GM18867 (cell line): ENCODE measurements around the gene KBTBD3.
A peak's percentile ranks its signal among the peaks of the same experiment; 100 is the strongest.
"Not testable (repeated sequence)": the region's sequence is repeated elsewhere in the genome, so short reads cannot be mapped to it uniquely, and the experiment has no call there.

Experiments used
- ATAC-seq: cut with Tn5 transposase; IDR thresholded peaks from one replicate; pipeline ENCODE4 v1.9.1; 2021; ENCODE audit warnings: mild to moderate bottlenecking, moderate library complexity; ENCODE audit not compliant: unreplicated experiment

Gene KBTBD3

GRCh38 chr11:106061954-106062949, 14.9 kb downstream of the KBTBD3 start:
- peak; percentile 52 for ATAC-seq

GRCh38 chr11:106061249-106061784, 15.8 kb downstream of the KBTBD3 start:
- no peak for ATAC-seq

- ATAC-seq = no peak
These were observed 17.5 kb downstream of the KBTBD3 start for GRCh38 chr11:106059617-106060016.

- not testable (repeated sequence) for ATAC-seq
These were observed 18.8 kb downstream of the KBTBD3 start for GRCh38 chr11:106058377-106058776.

- ATAC-seq = no peak
These were observed 26.0 kb downstream of the KBTBD3 start for GRCh38 chr11:106051103-106051502.

GRCh38 chr11:106049727-106050476, 27.2 kb downstream of the KBTBD3 start:
- no peak for ATAC-seq

GRCh38 chr11:106047631-106048030, 29.5 kb downstream of the KBTBD3 start:
- ATAC-seq = no peak

- no peak for ATAC-seq
These were observed 33.6 kb downstream of the KBTBD3 start for GRCh38 chr11:106043540-106043939.

- ATAC-seq = no peak
These were observed 44.3 kb downstream of the KBTBD3 start for GRCh38 chr11:106032861-106033260.

GRCh38 chr11:106031936-106032335, 45.2 kb downstream of the KBTBD3 start:
- no peak for ATAC-seq

GRCh38 chr11:106031202-106031810, 45.8 kb downstream of the KBTBD3 start:
- ATAC-seq = no peak

- no peak for ATAC-seq
These were observed 46.5 kb downstream of the KBTBD3 start for GRCh38 chr11:106030609-106031008.

GRCh38 chr11:106022795-106023275, 54.3 kb downstream of the KBTBD3 start:
- ATAC-seq = no peak

GRCh38 chr11:106021967-106022794, 55.0 kb downstream of the KBTBD3 start, which contains the start of gene MSANTD4:
MSANTD4 (minus strand) TSS chr11:106022240; CDS start chr11:106010917, 11,323 bp downstream.
- peak; percentile 97 for ATAC-seq

- ATAC-seq = peak; percentile 11
These were observed 55.8 kb downstream of the KBTBD3 start for GRCh38 chr11:106021181-106021966.

- no peak for ATAC-seq
These were observed 60.1 kb downstream of the KBTBD3 start for GRCh38 chr11:106017093-106017492.

- ATAC-seq = no peak
These were observed 62.1 kb downstream of the KBTBD3 start for GRCh38 chr11:106015066-106015465.

- no peak for ATAC-seq
These were observed 62.5 kb downstream of the KBTBD3 start for GRCh38 chr11:106014620-106015019.

GRCh38 chr11:106014035-106014434, 63.1 kb downstream of the KBTBD3 start:
- no peak for ATAC-seq
